HG03045 (cell line): Measurements from ENCODE around the gene AP3S2.
"Not testable (repeated sequence)": the region's sequence is repeated elsewhere in the genome, so short reads cannot be mapped to it uniquely, and the experiment has no call there.

Experiments used
- ATAC-seq: cut with Tn5 transposase; IDR thresholded peaks from one replicate; pipeline ENCODE4 v1.9.1; 2021; ENCODE audit warnings: mild to moderate bottlenecking, moderate library complexity; ENCODE audit not compliant: unreplicated experiment

The AP3S2 gene

DNA sequence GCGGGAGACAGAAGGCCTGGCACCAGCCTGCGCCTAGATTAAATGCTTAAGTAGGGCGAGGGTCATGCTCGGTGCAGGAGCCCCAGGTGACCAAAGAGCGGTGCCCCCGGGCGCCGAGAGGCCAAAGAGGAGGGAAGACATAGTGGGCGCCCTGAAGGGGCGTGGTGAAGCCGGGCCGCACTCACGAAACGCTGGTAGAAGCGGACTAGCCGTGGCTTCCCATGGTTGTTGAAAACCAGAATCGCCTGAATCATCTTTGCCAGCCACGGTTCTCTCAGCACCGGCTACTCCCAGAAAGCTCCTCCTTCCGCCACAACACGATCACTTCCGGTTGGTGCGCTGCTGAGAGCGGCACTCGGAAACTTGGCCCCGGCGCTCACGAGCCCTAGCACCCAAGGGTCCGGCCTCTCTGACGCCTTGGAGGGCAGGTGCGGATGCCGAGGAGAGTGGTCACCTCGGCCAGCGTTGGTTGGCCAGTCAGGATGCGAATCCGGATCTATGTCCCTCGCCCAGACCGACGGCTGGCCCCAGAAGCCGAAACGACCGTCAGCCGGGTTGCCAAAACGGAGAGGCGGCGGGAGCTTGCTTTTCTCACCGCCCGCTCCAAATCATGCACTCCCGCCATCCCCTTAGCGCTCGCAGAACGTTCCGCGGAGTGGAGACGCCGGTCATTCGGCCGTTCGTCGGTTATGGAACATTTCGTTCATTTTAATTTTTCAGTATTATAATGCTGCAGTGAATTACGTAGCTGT is at the start of gene AP3S2:
AP3S2 (minus strand) TSS at position 299 of the 752 bp plus-strand sequence; CDS start at position 254, 45 bp downstream.
- ATAC-seq = peak; percentile 95

DNA sequence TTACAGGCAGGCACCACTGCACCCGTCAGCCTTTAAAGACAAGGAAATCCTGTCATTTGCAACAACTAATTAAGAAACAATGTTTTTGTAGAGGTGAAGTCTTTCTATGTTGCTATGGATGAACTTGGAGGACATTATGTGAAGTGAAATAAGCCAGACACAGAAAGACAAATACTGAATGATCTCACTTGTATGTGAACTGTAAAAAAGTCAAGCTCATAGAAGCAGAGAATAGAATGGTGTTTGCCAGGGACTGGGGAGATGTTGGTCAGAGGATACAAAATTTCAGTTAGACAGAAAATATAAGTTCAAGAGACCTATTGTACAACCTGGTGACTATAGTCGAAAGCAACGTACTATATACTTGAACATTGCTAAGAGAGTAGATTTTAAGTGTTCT is 46.1 kb upstream of the AP3S2 start:
- no peak for ATAC-seq

DNA sequence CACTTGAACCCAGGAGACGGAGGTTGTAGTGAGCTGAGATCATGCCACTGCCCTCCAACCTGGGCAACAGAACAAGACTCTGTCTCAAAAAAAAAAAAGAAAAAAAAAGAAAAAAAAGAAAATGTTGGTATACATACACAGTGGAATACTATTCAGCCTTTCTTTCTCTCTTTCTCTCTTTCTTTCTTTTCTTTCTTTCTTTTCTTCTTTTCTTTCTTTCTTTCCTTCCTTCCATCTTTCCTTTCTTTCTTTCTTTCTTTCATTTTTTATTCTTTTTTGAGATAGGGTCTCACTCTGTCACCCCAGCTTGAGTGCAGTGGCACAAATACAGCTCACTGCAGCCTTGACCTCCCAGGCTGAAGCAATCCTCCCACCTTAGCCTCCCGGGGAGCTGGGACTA is 45.6 kb upstream of the AP3S2 start:
- ATAC-seq = not testable (repeated sequence)

DNA sequence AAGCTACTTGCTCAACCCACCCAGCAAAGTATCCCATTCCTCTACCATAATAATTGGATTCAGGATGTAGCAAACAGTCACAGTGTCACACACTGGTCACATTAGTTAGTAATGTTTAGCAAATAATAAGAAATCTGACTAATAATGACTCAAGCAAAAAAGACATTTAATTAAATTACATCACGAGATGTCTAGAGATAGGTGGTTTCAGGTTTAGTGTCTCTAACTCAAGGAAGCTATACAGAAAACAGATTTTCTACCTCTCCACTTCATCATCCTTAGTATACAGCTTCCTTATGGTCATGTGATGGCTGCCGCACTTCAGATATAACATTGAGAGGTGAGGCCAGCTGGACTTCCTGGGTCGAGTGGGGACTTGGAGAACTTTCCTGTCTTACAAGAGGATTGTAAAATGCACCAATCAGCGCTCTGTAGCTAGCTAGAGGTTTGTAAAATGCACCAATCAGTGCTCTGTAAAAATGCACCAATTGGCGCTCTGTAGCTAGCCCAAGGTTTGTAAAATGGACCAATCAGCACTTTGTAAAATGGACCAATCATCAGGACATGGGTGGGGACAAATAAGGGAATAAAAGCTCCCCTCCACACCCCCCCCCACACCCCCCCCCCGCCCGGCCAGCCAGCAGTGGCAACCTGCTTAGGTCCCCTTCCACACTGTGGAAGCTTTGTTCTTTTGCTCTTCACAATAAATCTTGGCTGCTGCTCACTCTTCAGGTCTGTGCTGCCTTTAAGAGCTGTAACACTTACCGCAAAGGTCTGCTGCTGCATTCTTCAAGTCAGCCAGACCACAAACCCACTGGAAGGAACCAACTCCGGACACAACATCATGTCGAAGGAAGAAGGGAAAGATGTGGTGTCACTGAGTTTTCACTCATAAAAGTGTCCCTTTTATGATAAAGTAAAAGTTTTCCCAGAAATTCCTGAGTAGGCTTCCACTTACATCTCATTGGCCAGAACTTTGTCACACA is 43.9 kb upstream of the AP3S2 start:
- no peak for ATAC-seq

DNA sequence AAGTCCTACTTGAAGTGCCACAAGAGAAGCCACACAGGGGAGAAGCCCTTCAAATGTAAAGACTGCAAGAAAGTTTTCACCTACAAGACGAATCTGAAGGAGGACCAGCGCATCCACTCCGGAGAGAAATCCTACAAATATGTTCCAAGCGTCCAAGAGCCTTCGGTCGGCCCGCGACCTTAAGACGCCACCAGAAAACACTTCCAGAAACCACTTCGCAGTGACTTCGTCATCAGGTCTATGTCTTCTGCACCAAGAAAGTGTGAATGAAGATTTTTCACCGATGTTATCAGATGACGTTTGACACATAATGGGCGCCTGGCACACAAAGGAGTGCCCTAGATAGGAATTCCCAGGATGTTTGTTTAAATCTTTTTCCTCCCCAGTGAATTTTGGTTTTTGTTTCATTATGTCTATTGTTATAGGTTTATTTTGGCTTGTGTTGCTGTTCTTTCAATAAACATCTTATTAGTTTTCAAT is 43.0 kb upstream of the AP3S2 start:
- ATAC-seq = no peak

DNA sequence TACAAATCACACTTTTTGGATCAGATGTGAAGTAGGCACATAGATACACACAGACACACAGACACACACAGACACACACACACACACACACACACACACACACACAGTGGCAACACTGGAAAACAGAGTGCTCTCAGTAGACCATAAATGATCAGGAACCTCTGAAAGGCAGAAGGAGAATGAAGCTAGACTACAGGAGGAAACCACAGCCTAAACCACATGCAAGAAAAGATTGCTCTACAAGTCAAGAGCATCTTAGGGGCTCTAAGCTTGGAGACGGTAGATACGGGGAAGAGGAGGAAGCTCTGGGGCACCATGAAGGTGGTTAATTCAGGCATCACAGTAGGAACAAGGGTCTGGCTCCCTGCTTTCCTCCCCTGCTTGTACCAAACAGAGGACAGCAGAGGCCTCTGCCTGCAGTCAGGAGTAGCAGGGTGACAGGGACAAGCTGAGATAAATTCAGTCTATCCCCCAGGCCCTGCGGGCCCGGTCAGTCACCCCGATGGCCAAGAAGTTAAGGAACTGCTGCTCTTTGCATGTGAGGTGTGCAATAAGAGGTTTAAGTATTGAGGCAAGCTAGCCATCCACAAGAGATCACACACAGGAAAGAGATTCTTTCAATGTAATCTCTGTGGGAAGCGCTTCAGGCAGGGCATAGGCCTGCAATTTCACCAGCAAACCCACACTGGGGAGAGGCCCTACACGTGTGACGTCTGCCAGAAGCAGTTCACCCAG is 42.4 kb upstream of the AP3S2 start:
- ATAC-seq = no peak

DNA sequence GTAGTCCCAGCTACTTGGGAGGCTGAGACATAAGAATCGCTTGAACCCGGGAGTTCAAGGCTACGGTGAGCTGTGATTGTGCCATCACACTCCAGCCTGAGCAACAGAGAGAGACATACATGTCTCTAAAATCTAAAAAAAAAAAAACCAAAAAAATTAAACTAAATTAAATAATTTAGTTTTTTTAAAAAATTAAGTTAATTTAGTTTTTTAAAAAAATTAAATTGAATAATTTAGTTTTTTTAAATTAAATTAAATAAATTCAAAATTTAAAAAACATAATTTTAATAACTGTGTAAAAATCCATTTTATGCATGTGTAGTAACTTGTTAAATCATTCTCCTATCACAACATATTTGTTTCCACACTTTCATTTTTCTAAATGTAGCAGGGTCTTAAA is 39.1 kb upstream of the AP3S2 start:
- ATAC-seq = no peak

DNA sequence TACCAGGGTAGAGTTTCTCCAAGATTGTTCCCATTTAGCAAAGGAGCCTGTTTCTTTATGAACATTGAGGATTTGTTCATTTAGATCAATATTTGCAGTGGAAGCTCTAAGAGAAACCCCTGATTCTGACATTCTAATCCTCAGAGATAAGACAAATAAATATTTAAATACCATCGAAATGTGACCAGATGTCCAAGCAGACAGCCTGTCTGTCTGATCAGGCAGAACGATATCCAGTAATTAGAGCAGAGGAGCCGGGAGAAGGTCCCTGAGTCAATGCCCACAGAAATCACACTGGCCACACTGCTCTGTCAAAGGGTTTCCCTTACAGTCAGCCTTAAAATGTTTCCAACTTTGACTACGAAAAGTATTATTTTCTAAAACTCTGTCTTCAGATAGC is 34.6 kb upstream of the AP3S2 start:
- no peak for ATAC-seq

DNA sequence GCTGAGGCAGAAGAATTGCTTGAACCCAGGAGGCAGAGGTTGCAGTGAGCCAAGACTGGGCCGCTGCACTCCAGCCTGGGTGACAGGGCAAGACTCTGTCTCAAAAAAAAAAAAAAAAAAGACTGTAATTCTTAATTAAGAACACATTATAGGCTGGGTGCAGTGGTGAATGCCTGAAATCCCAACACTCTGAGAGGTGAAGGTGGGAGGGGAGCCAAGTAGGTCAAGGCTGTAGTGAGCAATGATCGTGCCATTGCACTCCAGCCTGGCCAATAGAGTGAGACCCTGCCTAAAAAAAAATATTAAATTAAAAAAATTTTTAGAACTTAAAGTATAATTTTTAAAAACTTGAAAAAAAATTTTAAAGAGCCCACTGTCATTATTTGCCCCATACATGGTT is 32.4 kb upstream of the AP3S2 start:
- no peak for ATAC-seq

DNA sequence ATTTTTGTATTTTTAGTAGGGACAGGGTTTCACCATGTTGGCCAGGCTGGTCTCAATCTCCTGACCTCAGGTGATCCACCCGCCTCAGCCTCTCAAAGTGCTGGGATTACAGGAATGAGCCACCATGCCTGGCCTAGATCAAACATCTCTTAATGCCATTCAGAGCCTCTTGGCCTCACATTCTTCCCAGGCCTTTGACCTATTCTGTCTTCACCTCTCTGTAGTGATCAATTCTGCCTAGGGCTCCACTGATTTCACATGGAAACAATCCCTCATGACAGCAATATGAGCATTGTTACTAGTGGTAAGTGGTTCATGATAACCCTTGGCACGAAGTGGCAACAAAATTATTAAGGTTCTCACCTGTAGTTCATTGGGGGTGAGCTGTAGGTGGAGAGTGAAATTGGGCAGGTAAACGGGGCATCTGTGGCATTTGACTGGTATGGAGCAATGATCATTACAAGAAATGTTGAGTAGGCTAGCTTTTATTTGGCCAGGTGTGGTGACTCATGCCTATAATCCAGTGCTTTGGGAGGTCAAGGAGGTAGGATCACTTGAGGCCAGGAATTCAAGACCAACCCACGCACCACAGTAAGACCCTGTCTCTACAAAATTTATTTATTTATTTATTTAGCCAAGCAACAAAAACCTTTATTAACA is 23.8 kb upstream of the AP3S2 start:
- no peak for ATAC-seq

DNA sequence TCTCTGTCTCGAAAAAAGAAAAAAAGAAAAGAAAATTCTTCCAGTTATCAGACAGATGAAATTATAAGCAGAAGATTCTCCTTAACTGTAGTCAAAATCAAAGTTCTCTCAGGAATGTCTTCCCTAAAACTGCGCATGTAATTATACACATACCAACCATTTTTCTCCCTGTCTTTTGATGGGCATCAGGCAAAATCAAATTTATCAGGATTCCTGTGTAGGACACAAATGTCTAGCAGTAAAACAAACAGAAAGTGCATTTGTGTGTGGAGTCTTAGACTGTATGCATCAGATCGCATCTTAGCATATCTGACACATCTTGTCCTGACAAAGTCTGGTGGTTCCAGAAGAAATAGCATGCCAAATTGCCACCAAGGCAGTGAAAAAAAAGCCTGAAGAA is 22.9 kb upstream of the AP3S2 start:
- no peak for ATAC-seq

DNA sequence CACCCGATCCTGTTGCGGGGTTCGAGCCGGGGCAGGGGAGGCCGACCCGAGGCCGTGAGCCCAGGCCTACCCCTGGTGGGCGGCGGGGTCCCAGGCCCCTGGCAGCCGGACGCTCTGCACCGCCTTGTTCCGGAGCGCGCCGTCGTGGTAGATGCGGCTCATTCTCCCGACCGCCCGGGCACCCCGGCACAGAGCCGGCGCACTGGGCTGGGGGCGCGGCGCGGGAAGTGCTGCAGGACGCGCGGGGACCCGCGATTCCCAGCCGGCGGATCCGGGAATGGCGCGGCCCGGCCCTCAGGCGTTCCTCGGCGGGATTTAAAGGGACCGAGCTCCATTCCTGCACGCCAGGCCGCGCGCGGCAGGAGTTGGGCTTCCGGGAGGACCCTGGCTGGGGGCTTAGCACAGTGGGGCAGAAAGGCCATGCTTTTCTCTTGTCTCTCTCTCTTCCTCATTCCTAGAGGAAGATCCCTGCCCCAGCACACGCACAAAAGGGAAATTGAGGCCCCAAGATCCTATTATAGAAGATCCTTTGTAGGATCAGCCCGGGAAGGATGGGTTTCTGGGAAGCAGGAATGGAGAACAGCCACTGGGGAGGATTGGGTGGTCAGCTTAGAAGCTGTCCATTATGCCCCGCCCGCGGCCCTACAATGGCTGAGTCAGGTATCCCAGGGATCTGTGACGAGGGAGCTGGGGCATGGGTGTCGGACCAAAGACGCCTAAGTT is 19.0 kb upstream of the AP3S2 start, which contains the start of gene ARPIN:
ARPIN (minus strand) TSS at position 279 of the 723 bp plus-strand sequence; CDS start at position 162, 117 bp downstream.
- ATAC-seq = no peak

DNA sequence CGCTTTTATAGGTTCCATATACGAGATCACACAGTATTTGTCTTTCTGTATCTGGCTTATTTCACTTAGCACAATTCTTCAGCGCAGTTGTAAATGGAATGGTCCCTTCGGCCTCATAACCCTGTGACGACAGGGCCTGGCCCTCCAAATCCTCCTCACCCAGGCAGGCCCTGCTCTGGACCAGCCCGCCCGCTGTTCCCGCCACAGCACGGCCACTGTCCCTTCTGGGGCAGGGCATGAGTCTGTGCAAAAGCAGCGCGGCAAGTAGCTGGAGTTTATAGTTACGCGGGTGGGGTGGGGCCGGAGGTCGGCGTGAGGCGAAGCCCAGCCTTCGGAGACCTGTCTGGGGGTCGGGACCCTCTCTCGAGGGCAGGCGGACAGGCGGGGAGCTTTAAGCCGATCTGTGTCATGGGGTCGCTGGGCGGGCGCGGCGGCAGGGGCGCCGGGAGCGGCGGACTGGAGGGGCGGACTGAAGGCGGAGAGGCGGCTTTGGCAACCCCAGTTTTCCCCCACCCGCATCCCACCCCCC is 18.4 kb upstream of the AP3S2 start:
- no peak for ATAC-seq

DNA sequence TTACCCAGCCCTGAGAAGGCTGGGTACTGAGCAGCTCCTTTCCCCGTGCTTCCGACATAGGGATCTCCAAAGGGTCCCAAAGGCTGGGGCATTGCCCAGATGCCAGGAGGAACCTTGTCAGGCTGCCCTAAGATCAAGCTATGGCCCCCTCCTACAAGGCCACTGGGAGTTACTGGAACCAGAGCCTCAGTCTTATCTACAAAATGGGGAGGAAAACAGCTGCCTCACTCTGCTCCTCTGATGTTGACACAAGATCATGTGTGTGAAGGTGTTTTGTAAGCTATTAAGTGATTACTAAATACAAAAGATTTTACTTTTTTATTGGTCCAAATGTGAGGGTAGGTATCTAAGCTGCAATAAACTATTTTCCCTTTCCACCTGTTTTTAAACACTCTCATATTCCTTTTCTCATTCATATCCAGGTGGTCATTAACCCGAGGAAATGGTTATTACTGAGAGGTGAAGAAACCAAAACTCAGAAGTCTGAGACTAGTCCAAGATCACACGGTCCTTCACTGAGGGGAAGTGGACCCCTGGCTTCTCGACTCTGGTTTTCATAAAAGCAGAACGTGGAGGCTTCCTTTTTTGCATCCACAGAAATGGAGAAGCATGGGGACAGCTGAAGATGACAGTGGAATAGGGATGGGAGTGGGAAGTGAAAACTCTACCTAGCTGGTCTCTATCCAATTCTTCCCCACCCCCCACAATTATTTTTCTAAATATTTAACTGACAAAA is 17.3 kb upstream of the AP3S2 start:
- no peak for ATAC-seq

DNA sequence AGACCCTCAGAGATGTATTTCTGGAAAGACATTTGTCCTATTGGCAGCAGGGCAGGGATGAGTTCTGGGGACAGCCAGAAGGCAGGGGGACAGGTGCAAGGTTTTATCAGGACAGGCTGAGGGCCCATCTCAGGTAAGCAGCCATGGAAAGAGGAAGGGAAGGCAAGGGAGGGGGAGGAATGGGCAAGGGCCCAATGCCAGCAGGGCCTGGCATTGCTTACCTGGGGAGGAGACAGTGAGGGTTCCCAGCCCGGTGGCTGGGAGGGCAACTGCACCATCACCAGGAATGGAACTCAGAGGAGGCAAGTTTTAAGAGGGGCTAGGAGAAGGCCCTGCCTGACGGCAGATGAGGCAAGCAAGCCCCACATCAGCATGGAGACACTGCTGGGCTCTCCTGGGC is 15.8 kb upstream of the AP3S2 start:
- no peak for ATAC-seq

DNA sequence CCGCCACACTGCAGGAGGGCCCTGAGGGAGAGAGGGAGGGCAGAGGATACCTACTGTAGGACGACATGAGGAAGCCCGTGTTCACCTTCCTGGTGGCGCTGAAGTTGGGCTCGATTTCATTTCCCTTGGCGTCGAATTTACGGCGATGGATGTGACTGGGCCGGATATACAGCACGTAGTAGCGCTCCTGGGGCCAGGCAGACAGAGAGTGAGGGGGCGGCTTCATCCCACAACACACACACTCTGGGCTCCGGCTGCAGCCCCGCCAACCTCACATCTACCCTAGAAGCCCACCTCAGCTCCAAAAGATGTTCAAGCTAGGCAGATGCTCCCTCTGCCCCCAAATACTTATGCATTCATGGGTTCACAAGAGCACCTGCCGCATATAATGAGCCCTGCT is 14.4 kb upstream of the AP3S2 start:
- ATAC-seq = no peak

DNA sequence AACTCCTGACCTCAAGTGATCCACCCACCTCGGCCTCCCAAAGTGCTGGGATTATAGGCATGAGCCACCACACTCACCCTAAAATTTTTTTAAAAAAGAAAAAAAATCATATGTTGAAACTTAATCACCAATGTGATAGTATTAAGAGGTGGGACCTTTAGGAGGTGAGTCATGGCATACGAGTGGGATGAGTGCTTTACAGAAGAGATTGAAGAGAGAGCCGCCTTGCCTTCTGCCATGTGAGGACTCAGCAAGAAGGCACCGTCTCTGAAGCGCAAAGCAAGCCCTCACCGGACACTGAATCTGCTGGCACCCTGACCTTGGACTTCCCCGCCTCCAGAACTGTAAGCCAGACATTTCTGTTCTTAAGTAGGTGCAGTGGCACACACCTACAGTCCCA is 13.5 kb upstream of the AP3S2 start:
- ATAC-seq = no peak

DNA sequence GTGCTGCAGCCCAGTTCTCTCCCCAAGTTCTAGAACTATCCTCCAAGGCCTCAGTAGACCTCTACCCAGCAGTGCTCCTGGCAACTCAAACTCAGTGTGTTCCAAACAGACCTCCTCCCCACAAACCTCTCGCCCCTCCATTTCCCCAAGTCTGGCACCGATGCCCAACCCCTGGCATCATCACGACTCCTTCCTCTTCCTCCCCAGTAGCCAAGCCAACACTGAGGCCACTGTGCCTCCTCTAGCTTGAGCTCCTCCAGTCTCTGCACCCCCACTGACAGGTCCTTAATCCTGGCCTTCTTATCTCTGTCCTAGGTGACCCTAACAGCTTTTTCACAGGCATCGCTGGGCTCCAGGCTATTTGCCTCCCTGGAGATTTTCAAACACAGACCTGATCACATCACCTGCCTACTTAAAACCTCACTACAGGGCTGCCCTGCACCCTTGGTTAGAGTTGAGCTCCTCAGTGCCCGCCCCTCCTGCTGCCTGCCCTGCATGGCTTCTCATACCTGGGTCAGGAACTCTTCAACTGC is 12.1 kb upstream of the AP3S2 start:
- no peak for ATAC-seq

DNA sequence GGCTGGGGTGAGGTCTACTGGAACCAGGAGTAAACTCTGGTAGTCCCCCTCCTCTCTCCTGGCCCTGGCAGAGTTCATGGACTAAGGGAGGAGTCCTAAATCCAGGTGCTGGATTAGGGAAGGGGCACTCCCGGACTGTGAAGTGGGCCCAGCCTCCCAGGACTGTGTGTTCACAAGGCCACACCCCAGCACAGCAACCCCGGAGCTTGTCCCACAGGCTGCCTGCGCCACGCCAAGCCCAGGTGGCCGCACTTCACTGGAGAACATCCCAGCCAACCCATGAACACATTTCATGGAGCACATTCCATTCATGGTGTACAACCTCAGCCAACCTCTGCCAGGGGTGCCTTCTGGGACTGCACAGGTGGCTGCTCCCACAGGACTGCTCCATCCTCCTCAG is 10.7 kb upstream of the AP3S2 start:
- ATAC-seq = no peak
